GM12878 (cell line): ENCODE measurements around the gene MEIS2. TPM values are rescaled to one million over a fixed set of nuclear protein-coding genes. Genes with fewer than 3 reads are reported as not detected.

Experiments used
- PKNOX1 ChIP-seq: fragments of 450-650 bp; IDR thresholded peaks from 2 replicates; pipeline ENCODE4 v1.6.1; 2016; ENCODE audit warnings: mild to moderate bottlenecking
- RAD51 ChIP-seq: fragments of 450-650 bp; IDR thresholded peaks from 2 replicates; pipeline ENCODE4 v1.6.1; 2016; ENCODE audit warnings: moderate library complexity, mild to moderate bottlenecking, inconsistent platforms
- SKIL ChIP-seq: fragments of 450-650 bp; IDR thresholded peaks from 2 replicates; pipeline ENCODE4 v1.6.1; 2017; ENCODE audit warnings: mild to moderate bottlenecking, low read depth, inconsistent platforms; ENCODE audit not compliant: poor library complexity, severe bottlenecking
- ZBTB40 ChIP-seq: fragments of 450-650 bp; IDR thresholded peaks from 2 replicates; pipeline ENCODE4 v1.6.1; 2016; ENCODE audit warnings: mild to moderate bottlenecking, moderate library complexity, borderline replicate concordance
- polyA plus RNA-seq, 11 experiments: library from polyadenylated mRNA; depleted of rRNA in 4 of 11; unstranded in 6 of 11; stranded (reverse) in 5 of 11; fragments of >200 nt; fragmentation: Nextera tagmentation in 4 of 11; fragmentation: Illumina TruSeq in 1 of 11; extraction: Ambion mirVana in 4 of 11; extraction: Trizol in 1 of 11; gene quantifications; 1 replicate in 1 of 11; 2 replicates in 10 of 11; pipeline versions ENCODE4 v1.2.1 to v1.2.3, GENCODE V29; 2011 to 2016; ENCODE audit warnings: inconsistent platforms in 2 of 11, missing spikeins in 2 of 11, low read depth in 1 of 11
- total RNA-seq, 4 experiments: library from RNA; depleted of rRNA in 3 of 4; stranded (reverse); fragments of >200 nt in 3 of 4; fragmentation: Illumina TruSeq in 1 of 4; extraction: Trizol in 1 of 4; gene quantifications; 2 replicates each; pipeline versions ENCODE4 v1.2.1 to v1.2.3, GENCODE V29; 2013 to 2021

MEIS2 gene
- total and polyA plus RNA-seq, 10 of the 15 experiments (the other 5 are each of a cell fraction or from before 2014, with no cell fraction given), result 9.2 to 54.0 (median 20.4) TPM

- TF ChIP-seq ZBTB40 (no peak), RAD51 (no peak), PKNOX1 (no peak), SKIL (no peak)
These were observed 100.6 kb downstream of the MEIS2 start (continued) for GRCh38 chr15:36999778-37000177.
